ENCODE measurements around the gene ARID1B. TPM values are rescaled to one million over a fixed set of nuclear protein-coding genes. Genes with fewer than 3 reads are reported as not detected.

The ARID1B gene
- total and polyA plus RNA-seq, 2 experiments from 2014 or later, result 32.9 to 67.0 TPM

- WGBS (ENCODE audit: low lambda C conversion rate, missing lambda C conversion rate), result 84% methylated on average over 2 of the region's 2 CpGs
- no peak for DNase-seq (ENCODE audit: low spot score)
Measured at GRCh38 chr6:156904176-156904967, 127.2 kb downstream of the ARID1B start.

GRCh38 chr6:156905801-156906200, 128.6 kb downstream of the ARID1B start:
- Histone ChIP-seq H3K27me3 (no peaks in the 10 kb centered on the region), H3K4me3 (no peak overlapping the region), H3K9me3 (ENCODE audit: low read depth) (no peaks in the 10 kb centered on the region), H3K79me2 (peaks cover 75% of the 10 kb centered on the region), H3K27ac (no peak overlapping the region), H3K4me1 (ENCODE audit: insufficient read depth) (no peaks in the 10 kb centered on the region), H3K9me2 (replicated peaks; ENCODE audit: insufficient read depth) (no peaks in the 10 kb centered on the region), H3K36me3 (replicated peaks; ENCODE audit: insufficient read depth, low read depth) (no peaks in the 10 kb centered on the region), H3K4me2 (no peak overlapping the region), H4K20me1 (ENCODE audit: insufficient read depth, poor library complexity, severe bottlenecking) (peaks cover 21% of the 10 kb centered on the region), H2AFZ (no peak overlapping the region)
- no peak for TF ChIP-seq EZH2 (IDR thresholded peaks at IDR 0.05; ENCODE audit: borderline replicate concordance)
- no peak for TF ChIP-seq CTCF (IDR thresholded peaks at IDR 0.05; ENCODE audit: poor library complexity)
- no peak for TF ChIP-seq EZH2phosphoT487 (IDR thresholded peaks at IDR 0.05; ENCODE audit: low read depth, severe bottlenecking, unreplicated experiment)
- no peak for DNase-seq (ENCODE audit: low spot score)
- WGBS (ENCODE audit: low lambda C conversion rate, missing lambda C conversion rate), result 67% methylated on average over 1 of the region's 1 CpG

More at GRCh38 chr6:156904176-156904967, 127.2 kb downstream of the ARID1B start:
- Histone ChIP-seq H3K4me2 (no peak overlapping the region), H3K27me3 (no peaks in the 10 kb centered on the region), H3K4me1 (ENCODE audit: insufficient read depth) (no peaks in the 10 kb centered on the region), H2AFZ (no peak overlapping the region), H3K27ac (no peak overlapping the region), H3K36me3 (replicated peaks; ENCODE audit: insufficient read depth, low read depth) (no peaks in the 10 kb centered on the region), H3K9me3 (ENCODE audit: low read depth) (no peaks in the 10 kb centered on the region), H3K4me3 (no peak overlapping the region), H4K20me1 (ENCODE audit: insufficient read depth, poor library complexity, severe bottlenecking) (peaks cover 24% of the 10 kb centered on the region), H3K79me2 (peaks cover 75% of the 10 kb centered on the region), H3K9me2 (replicated peaks; ENCODE audit: insufficient read depth) (no peaks in the 10 kb centered on the region)
- TF ChIP-seq EZH2 (IDR thresholded peaks at IDR 0.05; ENCODE audit: borderline replicate concordance) (no peak), CTCF (IDR thresholded peaks at IDR 0.05; ENCODE audit: poor library complexity) (no peak), EZH2phosphoT487 (IDR thresholded peaks at IDR 0.05; ENCODE audit: low read depth, severe bottlenecking, unreplicated experiment) (no peak)

- no peak overlapping the region for H3K4me3 ChIP-seq
Measured at GRCh38 chr6:156906451-156906850, 129.3 kb downstream of the ARID1B start.

More at GRCh38 chr6:156906451-156906850, 129.3 kb downstream of the ARID1B start:
- peaks cover 72% of the 10 kb centered on the region for H3K79me2 ChIP-seq
- H3K27me3 ChIP-seq, result no peaks in the 10 kb centered on the region
- no peaks in the 10 kb centered on the region for H3K9me3 ChIP-seq (ENCODE audit: low read depth)
- over 99% methylated on average over 7 of the region's 7 CpGs for WGBS (ENCODE audit: low lambda C conversion rate, missing lambda C conversion rate)
- no peak overlapping the region for H3K4me2 ChIP-seq
- H3K9me2 ChIP-seq (replicated peaks; ENCODE audit: insufficient read depth), result no peaks in the 10 kb centered on the region
- H4K20me1 ChIP-seq (ENCODE audit: insufficient read depth, poor library complexity, severe bottlenecking), result peaks cover 16% of the 10 kb centered on the region
- H2AFZ ChIP-seq, result no peak overlapping the region
- H3K27ac ChIP-seq, result no peak overlapping the region
- DNase-seq (ENCODE audit: low spot score), result no peak
- H3K4me1 ChIP-seq (ENCODE audit: insufficient read depth), result no peaks in the 10 kb centered on the region
- no peaks in the 10 kb centered on the region for H3K36me3 ChIP-seq (replicated peaks; ENCODE audit: insufficient read depth, low read depth)
- TF ChIP-seq CTCF (IDR thresholded peaks at IDR 0.05; ENCODE audit: poor library complexity) (no peak), EZH2phosphoT487 (IDR thresholded peaks at IDR 0.05; ENCODE audit: low read depth, severe bottlenecking, unreplicated experiment) (no peak), EZH2 (IDR thresholded peaks at IDR 0.05; ENCODE audit: borderline replicate concordance) (no peak)
